Ramos (cell line): ENCODE measurements around the gene PARP9.
"Not testable (repeated sequence)": the region's sequence is repeated elsewhere in the genome, so short reads cannot be mapped to it uniquely, and the experiment has no call there.

Source experiments
- in situ Hi-C: fragments of 300-500 bp; cut with MboI; formaldehyde crosslinking; loops from one replicate; pipeline ENCODE4 v1.14.3; 2022; ENCODE audit warnings: low sequenced_read_pairs; ENCODE audit not compliant: unreplicated experiment

PARP9 gene

GRCh38 chr3:122533931-122534334, 30.2 kb downstream of the PARP9 start:
- in situ Hi-C loops, result no loop called here

GRCh38 chr3:122533480-122533879, 30.6 kb downstream of the PARP9 start:
- in situ Hi-C loops, result no loop called here

GRCh38 chr3:122530164-122530563, 33.9 kb downstream of the PARP9 start:
- in situ Hi-C loops, result no loop called here

- in situ Hi-C loops, result no loop called here
Observed at GRCh38 chr3:122523317-122523716, 40.8 kb downstream of the PARP9 start.

- in situ Hi-C loops, result no loop called here
Observed at GRCh38 chr3:122520861-122521260, 43.2 kb downstream of the PARP9 start.

GRCh38 chr3:122519693-122520092, 44.4 kb downstream of the PARP9 start:
- in situ Hi-C loops, result no loop called here

GRCh38 chr3:122516846-122517360, 47.2 kb downstream of the PARP9 start:
- in situ Hi-C loops, result no loop called here

- in situ Hi-C loops, result no loop called here
Observed at GRCh38 chr3:122515870-122516269, 48.2 kb downstream of the PARP9 start.

GRCh38 chr3:122515020-122515468, 49.1 kb downstream of the PARP9 start:
- in situ Hi-C loops, result no loop called here

GRCh38 chr3:122514123-122515019, 49.7 kb downstream of the PARP9 start, which contains the start of gene KPNA1:
Gene KPNA1, minus strand, starts transcription at chr3:122514939. Its CDS starts 18,374 bp downstream, at chr3:122496565.
- in situ Hi-C loops, result no loop called here

GRCh38 chr3:122513386-122514122, 50.5 kb downstream of the PARP9 start:
- in situ Hi-C loops, result no loop called here

- in situ Hi-C loops, result no loop called here
Observed at GRCh38 chr3:122512284-122512683, 51.8 kb downstream of the PARP9 start.

- in situ Hi-C loops, result no loop called here
Observed at GRCh38 chr3:122510878-122511535, 53.1 kb downstream of the PARP9 start.

GRCh38 chr3:122508944-122509343, 55.2 kb downstream of the PARP9 start:
- in situ Hi-C loops, result not testable (repeated sequence)

- in situ Hi-C loops, result no loop called here
Observed at GRCh38 chr3:122508135-122508914, 55.8 kb downstream of the PARP9 start.

GRCh38 chr3:122506450-122506849, 57.6 kb downstream of the PARP9 start:
- in situ Hi-C loops, result no loop called here

- in situ Hi-C loops, result no loop called here
Observed at GRCh38 chr3:122505676-122506075, 58.4 kb downstream of the PARP9 start.

GRCh38 chr3:122502941-122503340, 61.2 kb downstream of the PARP9 start:
- in situ Hi-C loops, result no loop called here

- in situ Hi-C loops, result no loop called here
Observed at GRCh38 chr3:122502139-122502538, 62.0 kb downstream of the PARP9 start.

- in situ Hi-C loops, result not testable (repeated sequence)
Observed at GRCh38 chr3:122500964-122501363, 63.1 kb downstream of the PARP9 start.
